Osteocyte (in vitro differentiated cells): ENCODE measurements around the gene SFTPB. TPM values are rescaled to one million over a fixed set of nuclear protein-coding genes. Genes with fewer than 3 reads are reported as not detected.
A peak's percentile ranks its signal among the peaks of the same experiment; 100 is the strongest.

Experiments used
- DNase-seq: peaks from one replicate; pipeline ENCODE4 v3.0.0; 2021; ENCODE audit warnings: mixed read lengths; ENCODE audit not compliant: unreplicated experiment; ENCODE audit errors: extremely low spot score
- H3K27ac Mint-ChIP-seq: one replicate; pipeline ENCODE4 v1.8.0; 2021; ENCODE audit warnings: mild to moderate bottlenecking, mixed read lengths; ENCODE audit not compliant: unreplicated experiment
- H3K27me3 Mint-ChIP-seq: one replicate; pipeline ENCODE4 v1.8.0; 2021; ENCODE audit warnings: mixed read lengths; ENCODE audit not compliant: unreplicated experiment
- H3K36me3 Mint-ChIP-seq: one replicate; pipeline ENCODE4 v1.8.0; 2021; ENCODE audit warnings: mixed read lengths; ENCODE audit not compliant: unreplicated experiment
- H3K4me1 Mint-ChIP-seq: one replicate; pipeline ENCODE4 v1.8.0; 2021; ENCODE audit warnings: mixed read lengths; ENCODE audit not compliant: unreplicated experiment
- H3K4me3 Mint-ChIP-seq: one replicate; pipeline ENCODE4 v1.8.0; 2021; ENCODE audit warnings: mild to moderate bottlenecking, moderate library complexity, mixed read lengths; ENCODE audit not compliant: unreplicated experiment
- H3K9me3 Mint-ChIP-seq: one replicate; pipeline ENCODE4 v1.8.0; 2021; ENCODE audit warnings: mixed read lengths; ENCODE audit not compliant: unreplicated experiment
- CTCF ChIP-seq: fragments of 200-600 bp; sonication (generic); IDR thresholded peaks from 2 replicates; pipeline ENCODE4 v1.5.0; 2021; ENCODE audit warnings: antibody characterized with exemption, mild to moderate bottlenecking, moderate library complexity
- total RNA-seq: library from RNA; stranded (reverse); gene quantifications from 2 replicates; pipeline ENCODE4 v1.2.1, GENCODE V29; 2021

Gene SFTPB
- total RNA-seq, 1 donor from 2014 or later, result not detected

GRCh38 chr2:85613717-85614515, 54.1 kb downstream of the SFTPB start:
- H3K9me3 Mint-ChIP-seq, result no peaks in the 10 kb centered on the region
- peak overlapping the region; percentile 13 for H3K27ac Mint-ChIP-seq

GRCh38 chr2:85611705-85612587, 56.1 kb downstream of the SFTPB start, which contains the start of gene C2orf68:
TSS of gene C2orf68 (minus strand) at chr2:85612066. CDS start at chr2:85611984, 82 bp downstream.
- peak; percentile 94 for DNase-seq
- no peak for TF ChIP-seq CTCF
- Mint-ChIP-seq H3K27ac (peak within 1 kb of the TSS; percentile 93), H3K27me3 (no peaks in the 10 kb centered on the region), H3K4me3 (peak within 1 kb of the TSS; percentile 94), H3K9me3 (no peaks in the 10 kb centered on the region), H3K36me3 (peaks cover 12% of the 10 kb centered on the region), H3K4me1 (peaks cover 30% of the 10 kb centered on the region)

More at GRCh38 chr2:85613717-85614515, 54.1 kb downstream of the SFTPB start:
- no peak for TF ChIP-seq CTCF
- Mint-ChIP-seq H3K36me3 (peaks cover 5% of the 10 kb centered on the region), H3K27me3 (no peaks in the 10 kb centered on the region), H3K4me1 (peaks cover 34% of the 10 kb centered on the region), H3K4me3 (no peak overlapping the region)
- DNase-seq, result no peak

- no peak for TF ChIP-seq CTCF
- peaks cover 12% of the 10 kb centered on the region for H3K36me3 Mint-ChIP-seq
- H3K4me3 Mint-ChIP-seq, result peak overlapping the region; percentile 94
- peaks cover 34% of the 10 kb centered on the region for H3K4me1 Mint-ChIP-seq
- H3K27me3 Mint-ChIP-seq, result no peaks in the 10 kb centered on the region
- H3K9me3 Mint-ChIP-seq, result no peaks in the 10 kb centered on the region
- H3K27ac Mint-ChIP-seq, result peak overlapping the region; percentile 88
- DNase-seq, result no peak
These were observed 56.7 kb downstream of the SFTPB start for GRCh38 chr2:85611217-85611704.

Other genes with a start within 250 kb of the SFTPB start
- gene SH2D6, start 249.5 kb downstream of the SFTPB start, total RNA-seq, result 0.51 and 1.6 TPM in 2 replicates
- gene MAT2A, start 129.0 kb downstream of the SFTPB start, total RNA-seq, result 178 and 183 TPM in 2 replicates
- gene GGCX, start 106.7 kb downstream of the SFTPB start, total RNA-seq, result 58.2 and 59.6 TPM in 2 replicates
- gene VAMP8, start 90.6 kb downstream of the SFTPB start, total RNA-seq, result 3.1 and 3.8 TPM in 2 replicates
- not detected in 2 replicates for gene VAMP5, start 83.8 kb downstream of the SFTPB start, total RNA-seq
- gene RNF181, start 72.5 kb downstream of the SFTPB start, total RNA-seq, result 77.2 and 77.3 TPM in 2 replicates
- 18.2 and 20.8 TPM in 2 replicates for gene TMEM150A, start 65.5 kb downstream of the SFTPB start, total RNA-seq
- 40.8 and 45.1 TPM in 2 replicates for gene C2orf68, start 56.1 kb downstream of the SFTPB start, total RNA-seq
- 44.0 and 50.9 TPM in 2 replicates for gene USP39, start 52.0 kb downstream of the SFTPB start, total RNA-seq
- not detected in 2 replicates for gene GNLY, start 26.2 kb upstream of the SFTPB start, total RNA-seq
- gene ATOH8, start 85.8 kb upstream of the SFTPB start, total RNA-seq, result 5.9 and 7.1 TPM in 2 replicates
- 42.2 and 43.6 TPM in 2 replicates for gene ST3GAL5, start 220.8 kb upstream of the SFTPB start, total RNA-seq